GM21390 (cell line): ENCODE measurements around the gene CHTF8.
"Not testable (repeated sequence)": the region's sequence is repeated elsewhere in the genome, so short reads cannot be mapped to it uniquely, and the experiment has no call there.

Experiments
- ATAC-seq: cut with Tn5 transposase; IDR thresholded peaks from one replicate; pipeline ENCODE4 v1.9.1; 2021; ENCODE audit not compliant: unreplicated experiment

The CHTF8 gene, protein sequence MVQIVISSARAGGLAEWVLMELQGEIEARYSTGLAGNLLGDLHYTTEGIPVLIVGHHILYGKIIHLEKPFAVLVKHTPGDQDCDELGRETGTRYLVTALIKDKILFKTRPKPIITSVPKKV

DNA sequence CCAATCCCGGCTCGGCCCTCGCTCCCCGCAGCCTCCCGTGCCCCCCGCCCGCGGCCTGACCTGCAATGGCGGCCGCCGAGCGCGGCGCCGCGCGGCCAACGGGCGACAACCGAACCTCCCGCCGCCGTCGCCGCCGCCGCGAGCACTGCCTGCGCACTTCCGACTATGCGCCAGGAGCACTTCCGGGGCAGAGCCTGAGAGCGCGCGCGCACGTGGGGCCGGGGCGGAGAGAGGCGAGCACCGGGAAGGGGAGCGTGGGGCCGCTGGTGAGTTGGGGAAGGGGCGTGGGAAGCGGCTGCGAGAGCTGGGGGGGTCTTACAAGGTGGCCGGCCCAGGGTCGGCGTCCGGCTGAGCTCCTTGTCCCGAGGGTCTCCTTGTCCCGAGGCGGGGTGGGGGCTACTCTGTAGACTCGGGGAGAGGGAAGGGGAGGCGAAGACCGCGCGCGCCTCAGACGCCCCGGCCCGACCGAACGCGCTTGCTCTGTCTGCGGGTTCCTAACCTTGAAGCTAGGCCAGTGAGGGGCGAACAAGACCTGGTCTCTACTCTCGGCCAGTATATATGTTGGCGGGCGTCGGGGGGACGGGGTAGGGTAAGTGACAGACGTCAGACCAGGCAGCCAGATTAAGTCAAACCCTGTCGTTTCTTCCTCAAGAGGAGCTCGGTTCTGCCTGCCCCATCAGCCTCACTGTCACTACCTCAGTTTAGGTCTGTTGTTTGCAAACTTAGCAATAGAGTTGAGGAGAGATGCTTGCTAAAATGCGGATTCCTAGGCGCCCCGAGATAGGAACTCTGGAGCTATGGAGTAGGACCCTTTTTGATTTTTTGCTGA, at the start of gene CHTF8, which contains the start of gene UTP4:
TSS of gene CHTF8 (minus strand) at position 165 of the 829 bp plus-strand sequence. CDS start 11,130 bp downstream, outside the sequence.
TSS of gene UTP4 (plus strand) at position 226 of the 829 bp plus-strand sequence. CDS start 811 bp downstream, outside the sequence.
- ATAC-seq = peak; percentile 84

DNA sequence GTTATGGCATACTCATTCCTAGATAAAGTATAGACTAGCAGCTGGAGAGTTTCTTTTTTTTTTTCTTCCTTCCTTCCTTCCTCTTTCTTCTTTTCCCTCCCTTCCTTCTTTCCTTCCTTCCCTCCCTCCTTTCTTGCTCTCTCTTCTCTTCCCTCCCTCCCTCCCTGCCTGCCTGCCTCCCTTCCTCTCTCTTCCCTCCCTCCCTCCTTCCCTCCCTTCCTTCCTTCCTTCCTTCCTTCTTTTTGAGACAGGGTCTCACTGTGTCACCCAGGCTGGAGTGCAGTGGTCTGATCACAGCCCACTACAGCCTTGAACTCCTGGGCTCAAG, 47.6 kb upstream of the CHTF8 start:
- ATAC-seq = no peak

DNA sequence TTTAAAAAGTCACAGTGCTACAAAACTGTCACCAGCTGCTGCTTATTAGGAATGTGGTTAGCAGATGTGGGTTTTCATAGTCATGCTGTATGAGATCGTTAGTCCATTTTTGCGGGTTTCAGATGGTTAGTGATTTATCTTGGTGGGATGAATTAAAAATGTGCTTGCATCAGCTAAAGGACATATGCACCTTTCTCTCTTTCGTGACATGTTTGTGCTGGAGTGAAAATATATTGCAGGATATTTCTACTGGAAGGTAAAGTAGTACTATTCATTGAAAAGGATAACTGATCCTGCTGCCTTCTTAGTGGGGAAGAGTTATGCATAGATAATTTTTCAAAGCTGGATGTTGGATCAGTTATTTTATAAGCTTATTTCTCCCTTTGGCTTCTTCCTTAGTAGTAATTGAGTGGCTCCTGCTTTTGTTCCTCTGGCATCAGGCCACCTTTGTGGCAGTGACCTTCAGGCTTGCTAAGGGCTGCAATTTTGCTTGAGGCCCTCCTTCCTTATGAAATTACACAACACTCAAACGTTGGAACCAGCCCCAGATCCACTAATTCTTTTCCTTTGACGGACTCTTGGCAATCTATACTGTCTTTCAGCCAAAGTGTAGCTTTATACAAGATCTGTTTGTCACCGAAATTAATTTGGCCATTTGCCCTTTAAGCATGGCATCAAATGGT, 47.1 kb upstream of the CHTF8 start:
- ATAC-seq = no peak

DNA sequence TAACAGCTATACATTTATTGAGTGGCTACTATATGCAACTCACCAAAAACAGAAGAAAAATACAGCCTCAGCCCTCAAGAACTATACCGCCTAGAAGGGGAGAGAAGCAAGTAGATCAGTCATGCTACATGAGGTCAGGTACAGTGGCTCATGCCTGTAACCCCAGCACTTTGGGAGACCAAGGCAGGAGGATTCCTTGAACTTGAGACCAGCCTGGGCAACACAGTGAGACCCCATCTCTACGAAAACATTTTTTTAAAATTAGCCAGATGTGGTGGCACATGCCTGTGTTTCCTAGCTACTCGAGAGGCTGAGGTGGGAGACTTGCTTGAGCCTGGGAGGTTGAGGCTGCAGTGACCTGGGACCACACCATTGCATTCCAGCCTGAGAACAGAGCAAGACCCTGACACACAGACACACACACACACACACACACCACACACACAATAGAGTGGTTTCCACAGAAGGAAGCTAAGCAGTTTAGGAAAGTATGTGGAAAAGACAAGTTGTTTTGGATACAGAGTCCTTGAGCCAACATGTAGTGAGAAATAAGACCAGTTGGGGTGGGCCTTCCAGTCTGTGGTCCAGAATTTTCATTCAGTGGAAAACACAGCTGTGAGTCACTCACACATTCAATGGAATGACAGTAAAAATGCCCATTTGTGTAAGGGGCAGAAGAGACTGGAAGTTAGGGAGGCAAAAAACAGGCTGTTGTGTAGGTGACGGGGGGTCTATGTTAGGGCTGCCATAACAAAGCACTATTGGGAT, 43.8 kb upstream of the CHTF8 start:
- ATAC-seq = no peak

GRCh38 chr16:69171325-69172084, 39.1 kb upstream of the CHTF8 start:
- no peak for ATAC-seq

DNA sequence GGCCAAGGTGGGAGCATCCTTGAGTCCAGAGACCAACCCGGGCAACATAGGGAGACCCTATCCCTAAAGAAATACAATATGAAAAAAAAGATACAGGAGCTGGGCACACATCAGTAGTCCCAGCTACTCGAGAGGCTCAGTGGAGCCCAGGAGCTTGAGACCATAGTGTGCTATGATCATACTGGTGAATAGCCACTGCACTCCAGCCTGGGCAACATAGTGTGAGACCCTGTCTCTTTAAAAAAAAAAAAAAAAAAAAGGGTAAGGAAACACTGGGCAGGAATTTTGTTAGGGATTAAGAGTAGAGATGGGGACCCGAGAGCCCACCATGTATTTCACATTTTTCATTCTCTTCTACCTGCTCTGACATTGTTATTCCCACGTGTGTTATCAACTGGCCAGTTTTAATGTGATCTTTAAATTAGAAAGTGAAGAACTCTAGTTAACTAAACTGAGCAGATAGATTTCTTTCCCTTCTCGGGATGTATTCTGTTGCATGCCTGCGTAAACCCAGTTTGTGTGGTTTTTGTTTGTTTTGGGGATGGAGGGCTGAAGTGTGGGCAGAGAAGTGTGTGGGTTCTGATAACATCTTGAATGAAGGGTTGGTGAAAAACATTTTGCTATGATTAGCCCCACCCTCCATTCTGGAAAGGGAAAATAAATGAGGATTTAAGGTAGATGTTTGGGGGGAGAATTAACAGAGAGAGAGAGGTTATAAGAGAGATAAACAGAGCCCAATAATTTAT, 37.4 kb upstream of the CHTF8 start:
- ATAC-seq = no peak

DNA sequence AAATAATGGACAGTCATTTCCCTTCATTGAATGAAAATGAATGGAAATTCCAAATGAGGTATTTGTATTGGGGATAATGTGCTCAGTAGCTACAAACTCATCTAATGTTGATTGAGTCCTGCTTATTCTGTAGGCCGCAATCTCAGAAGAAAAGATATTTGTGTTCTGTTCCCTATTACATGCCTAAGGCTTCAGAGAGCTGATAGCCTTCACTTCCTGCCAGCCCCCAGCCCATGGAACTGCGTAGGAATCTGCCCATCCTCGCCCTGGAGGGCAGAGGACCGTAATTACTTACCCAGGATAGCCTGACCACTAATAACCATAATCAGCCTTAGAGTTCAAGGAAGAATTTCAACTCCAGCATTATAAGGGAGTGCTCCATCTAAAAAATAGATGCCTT, 36.7 kb upstream of the CHTF8 start:
- ATAC-seq = no peak

- no peak for ATAC-seq
Observed at GRCh38 chr16:69166946-69167930, 34.9 kb upstream of the CHTF8 start.

GRCh38 chr16:69166221-69166833, 33.9 kb upstream of the CHTF8 start:
- no peak for ATAC-seq

- ATAC-seq = no peak
Observed at GRCh38 chr16:69165584-69165983, 33.2 kb upstream of the CHTF8 start.

- no peak for ATAC-seq
Observed at GRCh38 chr16:69160192-69160591, 27.8 kb upstream of the CHTF8 start.

DNA sequence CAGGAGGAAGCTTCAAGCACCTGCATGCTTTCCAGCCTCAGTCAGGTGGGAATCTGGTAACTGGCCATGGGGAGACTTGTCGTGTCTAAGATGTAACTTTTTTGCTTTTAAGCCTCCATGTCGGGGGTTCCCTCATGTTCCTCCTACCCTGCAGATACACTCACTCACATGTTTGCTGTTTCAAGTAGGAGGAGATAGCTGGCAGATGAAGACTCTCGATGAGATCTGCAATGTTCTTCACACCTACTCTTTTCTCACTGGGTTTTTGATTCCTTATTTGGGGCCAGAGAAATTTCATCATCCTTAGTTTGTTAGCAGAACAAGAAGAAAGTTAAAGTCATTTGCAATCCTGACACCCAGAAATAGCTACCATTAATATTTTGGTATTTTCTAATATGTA, 24.8 kb upstream of the CHTF8 start:
- ATAC-seq = no peak

DNA sequence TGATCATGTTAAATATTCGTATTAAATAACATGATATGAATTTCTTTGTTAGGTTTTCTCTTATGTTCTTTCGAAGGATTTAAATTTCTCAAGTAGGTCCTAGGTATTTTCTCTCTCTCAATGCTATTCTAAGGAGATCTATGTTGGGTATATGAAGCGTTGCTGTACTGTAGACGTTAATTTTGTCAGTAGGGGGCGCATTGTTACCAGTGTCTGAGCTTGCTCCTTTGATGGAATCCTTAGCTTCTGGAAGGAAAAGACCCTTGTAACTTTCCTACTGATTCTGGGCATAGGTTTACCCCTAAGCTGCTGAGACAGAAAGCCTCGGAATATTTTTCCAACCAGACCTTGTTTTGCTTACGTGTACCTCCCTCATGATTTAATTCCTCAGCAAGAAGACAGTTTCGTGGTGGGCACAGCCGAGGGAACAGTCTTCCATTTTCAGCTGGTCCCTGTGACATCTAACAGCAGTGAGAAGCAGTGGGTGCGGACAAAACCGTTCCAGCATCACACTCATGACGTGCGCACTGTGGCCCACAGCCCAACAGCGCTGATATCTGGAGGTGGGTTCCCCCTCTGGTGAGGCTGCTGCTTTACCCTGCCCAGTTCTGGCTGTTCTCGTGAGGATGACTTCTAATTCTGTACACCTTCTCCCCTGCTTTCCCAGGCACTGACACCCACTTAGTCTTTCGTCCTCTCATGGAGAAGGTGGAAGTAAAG, 17.9 kb upstream of the CHTF8 start:
- ATAC-seq = no peak

- not testable (repeated sequence) for ATAC-seq
Observed at GRCh38 chr16:69149621-69150020, 17.2 kb upstream of the CHTF8 start.

GRCh38 chr16:69145658-69146057, 13.3 kb upstream of the CHTF8 start:
- no peak for ATAC-seq

DNA sequence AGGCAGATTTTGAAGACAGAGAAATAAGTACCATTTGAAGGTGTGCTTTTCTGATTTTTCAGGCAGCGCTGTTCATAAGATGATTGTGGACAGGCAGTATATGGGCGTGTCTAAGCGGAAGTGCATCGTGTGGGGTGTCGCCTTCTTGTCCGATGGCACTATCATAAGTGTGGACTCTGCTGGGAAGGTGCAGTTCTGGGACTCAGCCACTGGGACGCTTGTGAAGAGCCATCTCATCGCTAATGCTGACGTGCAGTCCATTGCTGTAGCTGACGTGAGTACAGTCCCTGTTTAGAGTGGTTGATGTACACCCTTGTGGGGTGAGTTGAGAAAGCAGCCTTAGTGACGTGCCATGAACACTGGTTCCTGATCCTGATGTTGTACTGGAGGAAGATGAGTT, 10.7 kb upstream of the CHTF8 start:
- no peak for ATAC-seq

DNA sequence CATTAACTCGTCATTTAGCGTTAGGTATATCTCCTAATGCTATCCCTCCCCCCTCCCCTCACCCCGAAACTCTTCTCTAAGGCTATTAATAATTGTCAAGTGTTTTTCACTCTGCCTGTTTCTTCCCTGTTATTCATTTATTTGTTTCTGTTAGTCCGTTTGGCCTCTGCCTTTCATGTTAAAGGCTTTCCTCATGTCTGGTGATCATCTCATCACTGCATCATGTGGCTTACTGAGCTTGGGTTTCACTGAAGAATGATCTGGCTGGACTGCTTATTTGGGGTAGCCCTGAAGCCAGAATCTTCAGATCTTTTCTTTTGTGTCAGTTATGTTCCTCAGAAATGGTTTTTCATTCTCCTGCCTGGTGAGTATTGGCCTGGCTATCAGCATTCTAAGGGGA, 9.5 kb upstream of the CHTF8 start:
- no peak for ATAC-seq

DNA sequence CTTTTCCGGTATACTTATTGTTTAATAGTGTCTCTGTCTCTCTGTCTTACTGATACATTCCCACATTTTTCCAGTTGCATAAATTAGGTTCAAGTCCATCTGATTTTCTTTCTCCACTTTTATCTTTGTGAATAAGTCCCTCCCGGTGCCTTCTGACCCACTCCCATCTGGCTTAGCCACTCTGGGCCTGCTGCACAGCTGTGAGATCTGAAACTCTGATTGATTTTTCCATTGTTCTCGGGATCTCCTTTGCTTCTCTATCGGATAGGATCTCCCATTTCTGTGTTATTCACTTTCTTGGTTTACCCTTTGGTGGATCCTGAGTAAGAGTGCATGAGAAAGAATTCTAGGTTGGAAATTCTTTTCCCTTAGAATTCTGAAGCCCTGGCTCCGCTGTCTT, 8.6 kb upstream of the CHTF8 start:
- ATAC-seq = no peak
